Spleen (tissue), 7 donors: ENCODE measurements around the gene LGI4.

Experiments
- CTCF ChIP-seq, 11 experiments: fragments of 200-600 bp in 7 of 11; fragments of 450-650 bp in 4 of 11; sonication (generic) in 4 of 11; IDR thresholded peaks in 8 of 11; conservative IDR thresholded peaks in 3 of 11; 1 replicate in 7 of 11; 2 replicates in 4 of 11; pipeline versions ENCODE4 v1.4.0 to v1.8.0; 2016 to 2021; ENCODE audit warnings: antibody characterized with exemption in 11 of 11, inconsistent platforms in 4 of 11, mild to moderate bottlenecking in 1 of 11
- POLR2A ChIP-seq, 3 donors: fragments of 450-650 bp; IDR thresholded peaks; one replicate each; pipeline ENCODE4 v1.5.1; 2017; ENCODE audit warnings: antibody characterized with exemption in 3 of 3, mild to moderate bottlenecking in 1 of 3
- donor health status: DM: no; HTN: no; CAD: no; lungs with moderate emphysema.
- donor health status: DM: no; HTN: no; CAD: no.
- donor health status: DM: no; HTN: no; CAD: no.

- no peak for TF ChIP-seq CTCF (IDR thresholded peaks at IDR 0.05 in 8 of 11, conservative IDR thresholded peaks at IDR 0.05 in 3 of 11)
- no peak for TF ChIP-seq POLR2A (IDR thresholded peaks at IDR 0.05)
These were observed 7.0 kb downstream of the LGI4 start for GRCh38 chr19:35127871-35128270.
